ENCODE measurements around the gene ITFG2.
"Not testable (repeated sequence)": the region's sequence is repeated elsewhere in the genome, so short reads cannot be mapped to it uniquely, and the experiment has no call there.

The ITFG2 gene

GRCh38 chr12:2812290-2813213, at the start of gene ITFG2:
TSS of gene ITFG2 (plus strand) at chr12:2812668. CDS start at chr12:2812761, 93 bp downstream.
- peak; percentile 100 for DNase-seq

GRCh38 chr12:2764398-2764797, 48.1 kb upstream of the ITFG2 start:
- DNase-seq, result no peak

GRCh38 chr12:2765052-2765451, 47.4 kb upstream of the ITFG2 start:
- no peak for DNase-seq

- no peak for DNase-seq
Measured at GRCh38 chr12:2765608-2766007, 46.9 kb upstream of the ITFG2 start.

GRCh38 chr12:2768224-2768961, 44.1 kb upstream of the ITFG2 start:
- DNase-seq, result no peak

GRCh38 chr12:2769866-2770533, 42.5 kb upstream of the ITFG2 start:
- DNase-seq, result no peak

GRCh38 chr12:2770544-2770943, 41.9 kb upstream of the ITFG2 start:
- not testable (repeated sequence) for DNase-seq

GRCh38 chr12:2772370-2772769, 40.1 kb upstream of the ITFG2 start:
- DNase-seq, result no peak

- no peak for DNase-seq
Measured at GRCh38 chr12:2773199-2773875, 39.1 kb upstream of the ITFG2 start.

- no peak for DNase-seq
Measured at GRCh38 chr12:2775431-2775830, 37.0 kb upstream of the ITFG2 start.

GRCh38 chr12:2776129-2776806, 36.2 kb upstream of the ITFG2 start:
- no peak for DNase-seq

GRCh38 chr12:2779281-2779680, 33.2 kb upstream of the ITFG2 start:
- DNase-seq, result no peak

GRCh38 chr12:2783936-2784600, 28.4 kb upstream of the ITFG2 start:
- peak; percentile 80 for DNase-seq

- DNase-seq, result no peak
Measured at GRCh38 chr12:2785017-2785416, 27.5 kb upstream of the ITFG2 start.

GRCh38 chr12:2791089-2791488, 21.4 kb upstream of the ITFG2 start:
- DNase-seq, result no peak

GRCh38 chr12:2792671-2793500, 19.6 kb upstream of the ITFG2 start:
- DNase-seq, result no peak

GRCh38 chr12:2793561-2793960, 18.9 kb upstream of the ITFG2 start:
- no peak for DNase-seq

- no peak for DNase-seq
Measured at GRCh38 chr12:2794191-2794735, 18.2 kb upstream of the ITFG2 start.

GRCh38 chr12:2794736-2795289, 17.7 kb upstream of the ITFG2 start, which contains the start of gene FKBP4:
TSS of gene FKBP4 (plus strand) at chr12:2794970. CDS start at chr12:2795140, 170 bp downstream.
- peak; percentile 80 for DNase-seq

Data from NCI-H2171 treated with DMSO at 0.1 percent for 48 hours (cell line).